ENCODE results near the gene NFKBIE.
A peak's percentile ranks its signal among the peaks of the same experiment; 100 is the strongest.

DNA sequence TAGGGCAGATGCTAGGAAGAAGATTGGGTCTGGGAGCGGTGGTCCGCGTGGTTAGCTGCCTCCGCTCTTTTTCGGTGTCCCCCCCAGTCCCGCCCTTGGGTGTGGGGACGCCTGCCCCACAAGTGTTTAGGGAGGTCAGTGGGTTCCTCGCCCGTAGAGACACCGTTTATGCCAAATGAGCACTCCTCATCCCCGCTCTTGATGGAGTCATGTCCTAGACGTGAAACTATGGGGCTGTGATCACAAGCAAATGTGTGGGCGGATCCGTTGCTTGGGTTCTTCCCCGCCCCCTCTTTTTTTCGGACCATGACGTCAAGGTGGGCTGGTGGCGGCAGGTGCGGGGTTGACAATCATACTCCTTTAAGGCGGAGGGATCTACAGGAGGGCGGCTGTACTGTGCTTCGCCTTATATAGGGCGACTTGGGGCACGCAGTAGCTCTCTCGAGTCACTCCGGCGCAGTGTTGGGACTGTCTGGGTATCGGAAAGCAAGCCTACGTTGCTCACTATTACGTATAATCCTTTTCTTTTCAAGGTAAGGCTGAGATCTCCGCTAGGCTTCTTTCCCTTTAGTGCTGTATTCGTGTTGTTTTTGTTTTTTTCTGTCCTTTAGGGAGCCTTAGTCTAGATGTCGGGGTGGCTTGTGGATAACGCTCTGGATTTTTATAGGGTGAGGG, 18.6 kb downstream of the NFKBIE start, which contains the start of gene HSP90AB1:
- TF ChIP-seq, protein P1, sequence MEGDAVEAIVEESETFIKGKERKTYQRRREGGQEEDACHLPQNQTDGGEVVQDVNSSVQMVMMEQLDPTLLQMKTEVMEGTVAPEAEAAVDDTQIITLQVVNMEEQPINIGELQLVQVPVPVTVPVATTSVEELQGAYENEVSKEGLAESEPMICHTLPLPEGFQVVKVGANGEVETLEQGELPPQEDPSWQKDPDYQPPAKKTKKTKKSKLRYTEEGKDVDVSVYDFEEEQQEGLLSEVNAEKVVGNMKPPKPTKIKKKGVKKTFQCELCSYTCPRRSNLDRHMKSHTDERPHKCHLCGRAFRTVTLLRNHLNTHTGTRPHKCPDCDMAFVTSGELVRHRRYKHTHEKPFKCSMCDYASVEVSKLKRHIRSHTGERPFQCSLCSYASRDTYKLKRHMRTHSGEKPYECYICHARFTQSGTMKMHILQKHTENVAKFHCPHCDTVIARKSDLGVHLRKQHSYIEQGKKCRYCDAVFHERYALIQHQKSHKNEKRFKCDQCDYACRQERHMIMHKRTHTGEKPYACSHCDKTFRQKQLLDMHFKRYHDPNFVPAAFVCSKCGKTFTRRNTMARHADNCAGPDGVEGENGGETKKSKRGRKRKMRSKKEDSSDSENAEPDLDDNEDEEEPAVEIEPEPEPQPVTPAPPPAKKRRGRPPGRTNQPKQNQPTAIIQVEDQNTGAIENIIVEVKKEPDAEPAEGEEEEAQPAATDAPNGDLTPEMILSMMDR (conservative IDR thresholded peaks at IDR 0.05; ENCODE audit: low read depth in 2 of 2), result no peak
- TF ChIP-seq CREB1 (CRISPR knock-in tag; IDR thresholded peaks at IDR 0.05; ENCODE audit: low read depth) (peak; percentile 92), POLR2AphosphoS5 (IDR thresholded peaks at IDR 0.05; ENCODE audit: low read depth) (peak; percentile 100), EZH2phosphoT487 (IDR thresholded peaks at IDR 0.05; ENCODE audit: unreplicated experiment) (no peak)
- TF ChIP-seq, protein P2, sequence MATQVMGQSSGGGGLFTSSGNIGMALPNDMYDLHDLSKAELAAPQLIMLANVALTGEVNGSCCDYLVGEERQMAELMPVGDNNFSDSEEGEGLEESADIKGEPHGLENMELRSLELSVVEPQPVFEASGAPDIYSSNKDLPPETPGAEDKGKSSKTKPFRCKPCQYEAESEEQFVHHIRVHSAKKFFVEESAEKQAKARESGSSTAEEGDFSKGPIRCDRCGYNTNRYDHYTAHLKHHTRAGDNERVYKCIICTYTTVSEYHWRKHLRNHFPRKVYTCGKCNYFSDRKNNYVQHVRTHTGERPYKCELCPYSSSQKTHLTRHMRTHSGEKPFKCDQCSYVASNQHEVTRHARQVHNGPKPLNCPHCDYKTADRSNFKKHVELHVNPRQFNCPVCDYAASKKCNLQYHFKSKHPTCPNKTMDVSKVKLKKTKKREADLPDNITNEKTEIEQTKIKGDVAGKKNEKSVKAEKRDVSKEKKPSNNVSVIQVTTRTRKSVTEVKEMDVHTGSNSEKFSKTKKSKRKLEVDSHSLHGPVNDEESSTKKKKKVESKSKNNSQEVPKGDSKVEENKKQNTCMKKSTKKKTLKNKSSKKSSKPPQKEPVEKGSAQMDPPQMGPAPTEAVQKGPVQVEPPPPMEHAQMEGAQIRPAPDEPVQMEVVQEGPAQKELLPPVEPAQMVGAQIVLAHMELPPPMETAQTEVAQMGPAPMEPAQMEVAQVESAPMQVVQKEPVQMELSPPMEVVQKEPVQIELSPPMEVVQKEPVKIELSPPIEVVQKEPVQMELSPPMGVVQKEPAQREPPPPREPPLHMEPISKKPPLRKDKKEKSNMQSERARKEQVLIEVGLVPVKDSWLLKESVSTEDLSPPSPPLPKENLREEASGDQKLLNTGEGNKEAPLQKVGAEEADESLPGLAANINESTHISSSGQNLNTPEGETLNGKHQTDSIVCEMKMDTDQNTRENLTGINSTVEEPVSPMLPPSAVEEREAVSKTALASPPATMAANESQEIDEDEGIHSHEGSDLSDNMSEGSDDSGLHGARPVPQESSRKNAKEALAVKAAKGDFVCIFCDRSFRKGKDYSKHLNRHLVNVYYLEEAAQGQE (IDR thresholded peaks at IDR 0.05; ENCODE audit: unreplicated experiment), result no peak

All from GM23338 (cell line).